Heart left ventricle (tissue), 16 donors: ENCODE results near the gene ENAH. TPM values are rescaled to one million over a fixed set of nuclear protein-coding genes. Genes with fewer than 3 reads are reported as not detected.

Experiments
- ATAC-seq, 4 donors: fragments of 200-7000 bp; cut with Tn5 transposase; one replicate each; pipeline ENCODE4 v1.9.1; 2020 to 2022; ENCODE audit warnings: moderate library complexity in 4 of 4, mild to moderate bottlenecking in 3 of 4, moderate number of reproducible peaks in 1 of 4
- DNase-seq, 5 donors: peaks; one replicate each; pipeline ENCODE4 v3.0.0-alpha.2; 2020
- H3K27ac ChIP-seq, 12 donors: fragments of 200-600 bp; sonication (generic) in 4 of 12; one replicate each; pipeline versions ENCODE4 v1.5.0 to v1.8.0; 2016 to 2022; ENCODE audit warnings: mild to moderate bottlenecking in 2 of 12
- H3K27me3 ChIP-seq, 9 donors: fragments of 200-600 bp; sonication (generic) in 2 of 9; one replicate each; pipeline versions ENCODE4 v1.5.1 to v1.8.0; 2016 to 2022; ENCODE audit warnings: mild to moderate bottlenecking in 3 of 9
- H3K36me3 ChIP-seq, 9 donors: fragments of 200-600 bp; sonication (generic) in 2 of 9; one replicate each; pipeline versions ENCODE4 v1.5.0 to v1.8.0; 2018 to 2022; ENCODE audit warnings: mild to moderate bottlenecking in 2 of 9
- H3K4me1 ChIP-seq, 12 donors: fragments of 200-600 bp; sonication (generic) in 4 of 12; one replicate each; pipeline versions ENCODE4 v1.5.0 to v1.8.0; 2016 to 2022; ENCODE audit warnings: mild to moderate bottlenecking in 3 of 12
- H3K4me3 ChIP-seq, 12 donors: fragments of 200-600 bp; sonication (generic) in 4 of 12; one replicate each; pipeline versions ENCODE4 v1.5.0 to v1.8.0; 2017 to 2022; ENCODE audit warnings: mild to moderate bottlenecking in 9 of 12, moderate library complexity in 4 of 12
- H3K9me3 ChIP-seq, 12 donors: fragments of 200-600 bp; sonication (generic) in 4 of 12; one replicate each; pipeline versions ENCODE4 v1.5.0 to v1.8.0; 2016 to 2022; ENCODE audit warnings: mild to moderate bottlenecking in 1 of 12
- CTCF ChIP-seq, 12 donors: fragments of 200-600 bp; sonication (generic) in 4 of 12; IDR thresholded peaks; one replicate each; pipeline versions ENCODE4 v1.5.0 to v1.8.0; 2018 to 2022; ENCODE audit warnings: antibody characterized with exemption in 12 of 12, mild to moderate bottlenecking in 5 of 12
- POLR2A ChIP-seq, 2 donors: fragments of 450-650 bp; IDR thresholded peaks; one replicate each; pipeline ENCODE4 v1.6.1; 2017; ENCODE audit warnings: antibody characterized with exemption in 2 of 2, mild to moderate bottlenecking in 2 of 2, moderate library complexity in 2 of 2
- WGBS, 4 donors: extraction: QIAGEN DNeasy Blood & Tissue Kit in 2 of 4; methylation state at CpG; one replicate each; pipeline versions ENCODE4 v1.1.5 to v1.1.7; 2013 to 2018; 5-methylcytosine and 5-hydroxymethylcytosine counted together
- intact Hi-C, 10 donors: fragments of 100-400 bp; cut with DNase I; formaldehyde crosslinking; loops; one replicate each; pipeline versions ENCODE4 v1.11.1 to v1.14.2; 2022
- polyA plus RNA-seq, 2 donors: library from polyadenylated mRNA; stranded (reverse); fragments of 200-250 nt; gene quantifications; one replicate each; pipeline ENCODE4 v1.2.3, GENCODE V29; 2013
- total RNA-seq, 9 donors: library from RNA; depleted of rRNA in 2 of 9; stranded (reverse); fragments of >200 nt in 2 of 9; fragmentation: NEBNext Ultra II Directional in 3 of 9; extraction: Animal tissue kit (Norgen Biotek cat#: 25700) in 3 of 9; gene quantifications; one replicate each; pipeline versions ENCODE4 v1.1.0 to v1.2.4, GENCODE V29; 2016 to 2023
- donor health status: ischemic (EF 13 %, LVEDD 7.1; RV severe dilation, severe dysfunction).
- donor health status: healthy with polysubstance abuse.
- donor health status: DM: no; HTN: yes; CAD: no.
- donor health status: DM: no; HTN: no; CAD: no.
- donor health status: ischemic (EF 25% LVEDD 6.9; RV normal size, moderate dysfunction).
- donor health status: ischemic (EF 25% LVEDD 5.7; RV mildly dilated, moderate dysfunction).
- donor health status: healthy.
- donor health status: DM: yes; HTN: yes; CAD: no.
- donor health status: ischemic (EF 35%, LVEDD 5.7; RV mildly dilated, moderate dysfunction).
- donor health status: nonischemic (EF 11% LVEDD 7.7; RV severe dilation, severe dysfunction).
- donor health status: DM: yes; HTN: yes; CAD: no.
- donor health status: PGD.
- donor health status: ischemic (EF 29% LVEDD 5.4; RV normal size, mild dysfunction).
- donor health status: nonischemic (EF 23%, LVEDD 6.1; RV moderate dilation, normal function).

Gene ENAH
- total and polyA plus RNA-seq, 11 donors: 17.0 to 183 (median 86.1) TPM

GRCh38 chr1:225504776-225505175, 148.1 kb downstream of the ENAH start:
- no peaks in the 10 kb centered on the region for H3K27me3 ChIP-seq
- WGBS, 4 donors: 87 to 95% (median 92%) methylated on average over 2 of the region's 2 CpGs
- H3K4me1 ChIP-seq: peaks cover 0 to 25% (median 14%) of the 10 kb centered on the region in 12 donors
- DNase-seq: no peak
- intact Hi-C loops: loop anchor here in 2 of 10 donors (10.0 kb wide), 2 partner anchors 50 to 150 kb away; partner anchors contain the start of gene ENAH (in 1 of the 2)
- peaks cover 0 to 58% (median 3%) of the 10 kb centered on the region in 9 donors for H3K36me3 ChIP-seq
- TF ChIP-seq CTCF (IDR thresholded peaks at IDR 0.05): no peak
- no peak for TF ChIP-seq POLR2A (IDR thresholded peaks at IDR 0.05)
- no peaks in the 10 kb centered on the region for H3K9me3 ChIP-seq
- no peak overlapping the region for H3K4me3 ChIP-seq
- H3K27ac ChIP-seq: no peak overlapping the region
- ATAC-seq: no peak

- no peak for DNase-seq
- Histone ChIP-seq H3K27ac (no peak overlapping the region), H3K36me3 (peaks cover 0 to 78% (median 10%) of the 10 kb centered on the region in 9 donors), H3K4me1 (peaks cover 0 to 8% (median 0%) of the 10 kb centered on the region in 12 donors), H3K9me3 (no peaks in the 10 kb centered on the region), H3K4me3 (no peak overlapping the region), H3K27me3 (no peaks in the 10 kb centered on the region)
- no peak for ATAC-seq
- WGBS, 4 donors: 80 to 94% (median 92%) methylated on average over 4 of the region's 4 CpGs
- intact Hi-C loops: loop anchor here in 2 of 10 donors (10.0 kb wide), 2 partner anchors 54 to 154 kb away; partner anchors contain the start of gene ENAH (in 1 of the 2)
- TF ChIP-seq POLR2A (IDR thresholded peaks at IDR 0.05) (no peak), CTCF (IDR thresholded peaks at IDR 0.05) (no peak)
Observed at GRCh38 chr1:225500624-225501192, 152.2 kb downstream of the ENAH start.

- no peak for ATAC-seq
- 51 to 60% (median 57%) methylated on average over 4 of the region's 4 CpGs for WGBS, 4 donors
- Histone ChIP-seq H3K9me3 (no peaks in the 10 kb centered on the region), H3K4me3 (no peak overlapping the region), H3K36me3 (peaks cover 0 to 82% (median 10%) of the 10 kb centered on the region in 9 donors), H3K27ac (peak overlapping the region in 1 of 12 donors; percentile 19), H3K4me1 (peaks cover 0 to 8% (median 0%) of the 10 kb centered on the region in 12 donors), H3K27me3 (no peaks in the 10 kb centered on the region)
- DNase-seq: no peak
- intact Hi-C loops: no loop called here
- no peak for TF ChIP-seq POLR2A (IDR thresholded peaks at IDR 0.05)
- TF ChIP-seq CTCF (IDR thresholded peaks at IDR 0.05): no peak
Observed at GRCh38 chr1:225498549-225499136, 154.3 kb downstream of the ENAH start.

- H3K4me3 ChIP-seq: no peak overlapping the region
- no peaks in the 10 kb centered on the region for H3K27me3 ChIP-seq
- WGBS, 4 donors: 78 to 86% (median 82%) methylated on average over 7 of the region's 7 CpGs
- no peak for ATAC-seq
- no peaks in the 10 kb centered on the region for H3K9me3 ChIP-seq
- H3K36me3 ChIP-seq: peaks cover 0 to 67% (median 10%) of the 10 kb centered on the region in 9 donors
- DNase-seq: no peak
- H3K4me1 ChIP-seq: peaks cover 0 to 8% (median 0%) of the 10 kb centered on the region in 12 donors
- intact Hi-C loops: no loop called here
- TF ChIP-seq CTCF (IDR thresholded peaks at IDR 0.05): no peak
- TF ChIP-seq POLR2A (IDR thresholded peaks at IDR 0.05): no peak
- H3K27ac ChIP-seq: no peak overlapping the region
Observed at GRCh38 chr1:225494789-225495359, 158.0 kb downstream of the ENAH start.
